HepG2 (cell line): ENCODE data around the gene RNPEPL1. TPM values are rescaled to one million over a fixed set of nuclear protein-coding genes. Genes with fewer than 3 reads are reported as not detected.
A peak's percentile ranks its signal among the peaks of the same experiment; 100 is the strongest.

ENCODE experiments used
- ARID4A ChIP-seq: sonication (generic); formaldehyde crosslinking; IDR thresholded peaks from 2 replicates; pipeline ENCODE4 v1.5.0; 2020; ENCODE audit warnings: mild to moderate bottlenecking, missing genetic modification reagents, borderline replicate concordance
- HIC2 ChIP-seq: sonication (generic); formaldehyde crosslinking; IDR thresholded peaks from 2 replicates; pipeline ENCODE4 v1.9.0; 2022; ENCODE audit warnings: low read depth, missing genetic modification reagents
- HNRNPL ChIP-seq: fragments of 200-400 bp; formaldehyde crosslinking; IDR thresholded peaks from 2 replicates; pipeline ENCODE4 v1.6.1; 2017; ENCODE audit warnings: mild to moderate bottlenecking, low read depth, low read length
- KDM4B ChIP-seq: sonication (generic); formaldehyde crosslinking; IDR thresholded peaks from 2 replicates; pipeline ENCODE4 v1.4.0; 2020; ENCODE audit warnings: missing genetic modification reagents
- KLF15 ChIP-seq: sonication (generic); formaldehyde crosslinking; IDR thresholded peaks from 2 replicates; pipeline ENCODE4 v1.8.1; 2023; ENCODE audit warnings: borderline replicate concordance, mild to moderate bottlenecking, inconsistent platforms, missing genetic modification reagents, mixed read lengths
- MTA3 ChIP-seq: sonication (generic); formaldehyde crosslinking; IDR thresholded peaks from 2 replicates; pipeline ENCODE4 v1.4.0; 2020; ENCODE audit warnings: missing genetic modification reagents
- PHF8 ChIP-seq: sonication (generic); formaldehyde crosslinking; IDR thresholded peaks from 2 replicates; pipeline ENCODE4 v1.5.0; 2020; ENCODE audit warnings: missing genetic modification reagents
- RXRA ChIP-seq: sonication (generic); formaldehyde crosslinking; IDR thresholded peaks from 2 replicates; pipeline ENCODE4 v1.5.1; 2020; ENCODE audit warnings: missing genetic modification reagents
- SAP130 ChIP-seq: IDR thresholded peaks from 2 replicates; pipeline ENCODE4 v1.6.1; 2016; ENCODE audit warnings: low read depth
- SIN3A ChIP-seq: IDR thresholded peaks from 2 replicates; pipeline ENCODE4 v1.6.1; 2011; ENCODE audit warnings: low read depth, mild to moderate bottlenecking, control low read depth, low read length, borderline replicate concordance
- SMC3 ChIP-seq: IDR thresholded peaks from 2 replicates; pipeline ENCODE4 v1.6.1; 2011; ENCODE audit warnings: low read length, improper control_type of control experiment
- TCF7 ChIP-seq: sonication (generic); IDR thresholded peaks from 2 replicates; pipeline ENCODE4 v1.6.1; 2016; ENCODE audit warnings: antibody characterized with exemption, low read depth
- TEAD2 ChIP-seq: sonication (generic); formaldehyde crosslinking; IDR thresholded peaks from 2 replicates; pipeline ENCODE4 v1.9.0; 2021; ENCODE audit warnings: missing genetic modification reagents
- TGIF2 ChIP-seq: IDR thresholded peaks from 2 replicates; pipeline ENCODE4 v1.6.1; 2016; ENCODE audit warnings: control low read depth, missing compliant biosample characterization
- ZHX1 ChIP-seq: sonication (generic); formaldehyde crosslinking; IDR thresholded peaks from 2 replicates; pipeline ENCODE4 v1.8.1; 2022; ENCODE audit warnings: low read depth, mild to moderate bottlenecking, missing genetic modification reagents
- ZNF17 ChIP-seq: sonication (generic); formaldehyde crosslinking; IDR thresholded peaks from 2 replicates; pipeline ENCODE4 v1.5.0; 2020; ENCODE audit warnings: mild to moderate bottlenecking, missing genetic modification reagents
- ZNF20 ChIP-seq: sonication (generic); formaldehyde crosslinking; IDR thresholded peaks from 2 replicates; pipeline ENCODE4 v1.4.0; 2020; ENCODE audit warnings: mild to moderate bottlenecking, moderate library complexity, missing genetic modification reagents
- ZNF235 ChIP-seq: sonication (generic); formaldehyde crosslinking; IDR thresholded peaks from 2 replicates; pipeline ENCODE4 v1.8.1; 2023; ENCODE audit warnings: mild to moderate bottlenecking, missing genetic modification reagents, borderline replicate concordance
- ZNF337 ChIP-seq: sonication (generic); formaldehyde crosslinking; IDR thresholded peaks from 2 replicates; pipeline ENCODE4 v1.5.1; 2020; ENCODE audit warnings: missing genetic modification reagents, low read depth, mild to moderate bottlenecking, borderline replicate concordance
- ZZZ3 ChIP-seq: sonication (generic); formaldehyde crosslinking; IDR thresholded peaks from 2 replicates; pipeline ENCODE4 v1.4.0; 2020; ENCODE audit warnings: missing genetic modification reagents, mild to moderate bottlenecking, borderline replicate concordance
- polyA plus RNA-seq, 8 experiments: library from polyadenylated mRNA; depleted of rRNA in 3 of 8; stranded (reverse) in 7 of 8; unstranded in 1 of 8; fragments of >200 nt; fragmentation: Illumina TruSeq in 4 of 8; extraction: Trizol in 4 of 8; gene quantifications; 2 replicates each; pipeline versions ENCODE4 v1.2.1 to v1.2.3, GENCODE V29; 2011 to 2016; ENCODE audit warnings: low read depth in 4 of 8, missing spikeins in 1 of 8, mixed read lengths in 1 of 8; ENCODE audit not compliant: insufficient read depth in 1 of 8
- total RNA-seq, 5 experiments: library from RNA; depleted of rRNA; stranded (reverse); fragments of >200 nt; fragmentation: Illumina TruSeq; extraction: Trizol; gene quantifications; 2 replicates each; pipeline ENCODE4 v1.2.3, GENCODE V29; 2016; ENCODE audit warnings: low read depth in 1 of 5

Gene RNPEPL1
- total and polyA plus RNA-seq, 2 of the 13 experiments (the other 11 are each of a cell fraction or from before 2014, with no cell fraction given) = 13.0 to 18.0 TPM

- TF ChIP-seq HIC2 (CRISPR knock-in tag) = peak; percentile 59; the same call in 1 of the 2 replicates
- TF ChIP-seq KDM4B (CRISPR knock-in tag) = peak; percentile 71; the same call in 1 of the 2 replicates
- peak; percentile 91 for TF ChIP-seq SAP130 (CRISPR knock-in tag)
- TF ChIP-seq ZNF17 (CRISPR knock-in tag) = 0 out of 2 replicates have a peak, but pooled peaks have one; percentile 32
- TF ChIP-seq ZZZ3 (CRISPR knock-in tag) = peak; percentile 83
- no peak for TF ChIP-seq TCF7
- 0 out of 2 replicates have a peak, but pooled peaks have one; percentile 1 for TF ChIP-seq ZNF337
- TF ChIP-seq HNRNPL = 0 out of 2 replicates have a peak, but pooled peaks have one; percentile 63
- 0 out of 2 replicates have a peak, but pooled peaks have one; percentile 30 for TF ChIP-seq RXRA (CRISPR knock-in tag)
- peak; percentile 70; the same call in 1 of the 2 replicates for TF ChIP-seq ZNF20
- 0 out of 2 replicates have a peak, but pooled peaks have one; percentile 18 for TF ChIP-seq KLF15 (CRISPR knock-in tag)
- TF ChIP-seq ARID4A = peak; percentile 75
- TF ChIP-seq TEAD2 (CRISPR knock-in tag) = no peak
- peak; percentile 66 for TF ChIP-seq TGIF2 (CRISPR knock-in tag)
- peak; percentile 16; the same call in 1 of the 2 replicates for TF ChIP-seq ZHX1 (CRISPR knock-in tag)
- peak; percentile 87 for TF ChIP-seq PHF8
- TF ChIP-seq SMC3 = no peak
- peak; percentile 73; the same call in 1 of the 2 replicates for TF ChIP-seq SIN3A
- peak; percentile 53; the same call in 1 of the 2 replicates for TF ChIP-seq ZNF235 (CRISPR knock-in tag)
- no peak for TF ChIP-seq MTA3
These were observed 36.8 kb downstream of the RNPEPL1 start (continued) for GRCh38 chr2:240604939-240605716.
